SIG-M5 treated with dmso at 0.1 percent for 504 hours (cell line): ENCODE data around the gene MTREX.

ENCODE experiments used
- DNase-seq: peaks from one replicate; lab custom pipeline; 2025; ENCODE audit not compliant: unreplicated experiment; lab: John Stamatoyannopoulos, UW

The MTREX gene

GRCh38 chr5:55383254-55383653, 75.5 kb downstream of the MTREX start:
- no peak for DNase-seq

GRCh38 chr5:55384072-55384471, 76.3 kb downstream of the MTREX start:
- DNase-seq = no peak

- DNase-seq = no peak
Measured at GRCh38 chr5:55385227-55385626, 77.4 kb downstream of the MTREX start.

GRCh38 chr5:55385846-55386245, 78.1 kb downstream of the MTREX start:
- no peak for DNase-seq

GRCh38 chr5:55386356-55386755, 78.6 kb downstream of the MTREX start:
- no peak for DNase-seq

GRCh38 chr5:55387865-55388264, 80.1 kb downstream of the MTREX start:
- no peak for DNase-seq

- DNase-seq = no peak
Measured at GRCh38 chr5:55391707-55392106, 83.9 kb downstream of the MTREX start.

- DNase-seq = no peak
Measured at GRCh38 chr5:55392669-55393068, 84.9 kb downstream of the MTREX start.

GRCh38 chr5:55393501-55394175, 85.8 kb downstream of the MTREX start:
- DNase-seq = no peak

GRCh38 chr5:55402199-55402598, 94.4 kb downstream of the MTREX start:
- DNase-seq = no peak

- no peak for DNase-seq
Measured at GRCh38 chr5:55406292-55406691, 98.5 kb downstream of the MTREX start.

GRCh38 chr5:55407059-55407684, 99.4 kb downstream of the MTREX start:
- peak; percentile 18 for DNase-seq

- no peak for DNase-seq
Measured at GRCh38 chr5:55407984-55408383, 100.2 kb downstream of the MTREX start.

GRCh38 chr5:55409775-55410174, 102.0 kb downstream of the MTREX start:
- DNase-seq = no peak

GRCh38 chr5:55410845-55411244, 103.1 kb downstream of the MTREX start:
- peak; percentile 60 for DNase-seq

- DNase-seq = no peak
Measured at GRCh38 chr5:55411876-55412275, 104.1 kb downstream of the MTREX start.

- no peak for DNase-seq
Measured at GRCh38 chr5:55413644-55414043, 105.9 kb downstream of the MTREX start.

- no peak for DNase-seq
Measured at GRCh38 chr5:55415071-55415470, 107.3 kb downstream of the MTREX start.

GRCh38 chr5:55416306-55416705, 108.5 kb downstream of the MTREX start:
- no peak for DNase-seq

- DNase-seq = no peak
Measured at GRCh38 chr5:55418994-55419968, 111.5 kb downstream of the MTREX start.

- DNase-seq = no peak
Measured at GRCh38 chr5:55421074-55421529, 113.3 kb downstream of the MTREX start.

- DNase-seq = no peak
Measured at GRCh38 chr5:55426455-55426854, 118.7 kb downstream of the MTREX start.
